ENCODE results near the gene SETD1B.
"Not testable (repeated sequence)": the region's sequence is repeated elsewhere in the genome, so short reads cannot be mapped to it uniquely, and the experiment has no call there.

Gene SETD1B

DNA sequence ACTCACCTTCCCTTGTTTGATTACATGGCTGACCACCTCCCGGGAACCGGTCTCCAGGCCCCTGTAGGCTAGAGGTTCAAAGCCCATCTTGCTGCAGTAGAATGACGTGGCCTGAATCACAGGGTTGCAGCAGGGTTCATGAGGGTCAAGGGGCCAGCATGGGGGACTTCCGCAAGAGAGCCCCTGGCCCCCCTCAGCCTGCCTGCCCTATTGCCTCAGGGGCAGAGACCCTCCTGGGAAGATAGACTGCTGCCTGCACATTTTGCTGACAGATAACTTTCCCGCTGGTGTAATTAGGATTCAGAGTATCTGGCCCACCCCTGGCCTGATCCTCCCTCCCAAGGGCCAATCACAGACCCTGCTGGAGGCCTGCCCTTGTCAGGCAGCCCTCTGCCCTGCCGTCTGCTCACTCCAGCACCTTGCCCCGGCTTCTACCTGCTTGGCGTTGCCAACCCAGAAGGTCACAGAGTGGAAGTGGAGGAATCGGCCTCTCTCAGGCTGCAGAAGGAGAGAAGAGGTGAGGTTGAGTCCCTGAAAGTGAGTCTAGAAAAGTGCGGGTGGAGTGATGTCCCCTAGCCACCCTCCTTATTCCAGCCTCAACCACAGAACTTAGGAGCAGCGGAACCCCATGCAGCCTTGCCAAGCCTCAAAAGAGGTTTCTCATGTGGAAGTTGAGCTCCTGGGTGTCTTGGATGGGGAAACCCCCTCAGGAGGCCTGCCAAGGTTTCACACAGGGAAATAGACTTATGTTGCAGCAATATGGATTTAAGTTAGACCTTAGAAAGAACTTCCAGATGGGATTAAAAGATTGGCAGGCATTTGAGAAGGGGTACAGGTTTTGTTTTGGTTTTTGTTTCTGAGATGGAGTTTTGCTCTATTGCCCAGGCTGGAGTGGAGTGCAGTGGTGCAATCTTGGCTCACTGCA lies 53.8 kb downstream of the SETD1B start:
- no peak for DNase-seq

- DNase-seq: no peak
Measured at GRCh38 chr12:121858318-121858661, 54.5 kb downstream of the SETD1B start.

DNA sequence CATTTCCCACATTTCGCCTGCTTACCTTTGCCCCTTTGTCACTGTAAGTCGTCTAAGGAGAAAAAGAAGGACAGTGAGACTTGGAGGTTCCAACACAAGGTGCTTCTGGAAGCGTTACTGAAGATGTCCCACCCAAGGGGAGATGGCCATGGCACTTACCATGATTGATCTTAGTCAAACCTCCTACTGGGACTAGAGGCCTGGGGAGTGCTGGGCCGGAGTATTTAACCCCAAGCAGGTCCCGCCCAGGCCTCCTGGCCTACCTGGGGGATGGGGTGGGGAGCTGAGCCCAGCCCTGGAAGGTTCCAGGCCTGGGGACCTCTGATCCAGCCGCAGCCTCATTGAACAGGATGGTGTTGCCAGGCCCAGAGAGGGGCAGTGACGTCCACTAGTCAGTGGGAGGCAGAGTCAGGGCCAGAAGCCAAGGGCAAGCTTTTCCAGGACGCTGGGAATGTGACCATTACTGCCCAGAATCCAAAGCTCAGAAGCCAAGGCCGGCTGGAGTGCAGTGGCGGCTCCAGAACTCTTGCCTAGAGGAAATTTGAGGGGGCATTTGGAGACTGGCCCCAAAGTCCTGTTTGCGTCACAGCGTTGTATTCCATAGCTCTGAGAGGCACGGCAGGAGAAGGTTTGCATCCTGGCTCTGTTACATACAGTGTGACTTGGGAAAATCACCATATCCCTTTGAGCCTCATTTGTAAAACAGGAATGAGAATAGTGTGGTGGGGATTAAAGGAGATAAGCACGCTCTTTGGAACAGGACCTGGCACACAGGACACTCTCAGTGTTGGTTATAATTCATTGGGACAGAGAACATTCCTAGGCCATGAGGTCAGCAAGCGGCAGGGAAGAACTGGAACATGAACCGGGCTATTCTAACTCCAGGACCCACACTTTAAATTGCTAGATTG lies 55.1 kb downstream of the SETD1B start, which contains the start of gene HPD:
Gene HPD, minus strand, starts transcription at position 198 of the 911 bp plus-strand sequence. Its CDS starts 36 bp downstream, at position 162.
- DNase-seq: peak; percentile 24

DNA sequence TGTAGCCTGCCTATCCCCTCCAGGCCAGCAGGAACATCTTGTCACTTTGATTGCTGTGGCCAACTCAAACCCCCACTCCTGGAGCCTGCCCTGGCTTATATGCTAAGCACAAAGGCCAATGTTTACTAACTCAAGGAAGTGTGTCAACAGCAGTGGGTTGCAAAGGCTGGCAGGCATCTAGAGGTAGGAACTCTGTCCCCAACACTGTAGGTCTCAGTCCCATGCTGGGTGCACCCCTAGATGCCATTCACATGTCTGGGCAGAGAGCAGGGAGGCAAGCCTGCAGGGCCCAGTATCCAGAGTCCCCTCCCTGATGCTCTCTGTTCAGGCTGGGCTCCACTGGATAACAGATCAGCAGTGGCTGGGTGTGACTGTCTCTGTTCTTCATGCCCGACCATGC lies 56.4 kb downstream of the SETD1B start:
- DNase-seq: no peak

DNA sequence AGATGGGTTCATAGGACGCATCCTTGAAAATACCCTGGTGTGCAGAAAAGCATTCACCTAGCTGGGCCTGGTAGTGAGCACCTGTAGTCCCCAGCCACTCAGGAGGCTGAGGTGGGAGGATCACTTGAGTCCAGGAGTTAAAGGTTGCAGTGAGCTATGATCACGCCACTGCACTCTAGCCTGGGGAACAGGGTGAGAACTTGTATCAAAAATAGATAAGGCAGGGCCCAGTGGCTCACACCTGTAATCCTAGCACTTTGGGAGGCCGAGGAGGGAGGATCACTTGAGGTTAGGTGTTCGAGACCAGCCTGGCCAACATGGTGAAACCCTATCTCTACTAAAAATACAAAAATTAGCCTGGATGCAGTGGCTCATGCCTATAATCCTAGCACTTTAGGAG lies 56.9 kb downstream of the SETD1B start:
- DNase-seq: not testable (repeated sequence)

DNA sequence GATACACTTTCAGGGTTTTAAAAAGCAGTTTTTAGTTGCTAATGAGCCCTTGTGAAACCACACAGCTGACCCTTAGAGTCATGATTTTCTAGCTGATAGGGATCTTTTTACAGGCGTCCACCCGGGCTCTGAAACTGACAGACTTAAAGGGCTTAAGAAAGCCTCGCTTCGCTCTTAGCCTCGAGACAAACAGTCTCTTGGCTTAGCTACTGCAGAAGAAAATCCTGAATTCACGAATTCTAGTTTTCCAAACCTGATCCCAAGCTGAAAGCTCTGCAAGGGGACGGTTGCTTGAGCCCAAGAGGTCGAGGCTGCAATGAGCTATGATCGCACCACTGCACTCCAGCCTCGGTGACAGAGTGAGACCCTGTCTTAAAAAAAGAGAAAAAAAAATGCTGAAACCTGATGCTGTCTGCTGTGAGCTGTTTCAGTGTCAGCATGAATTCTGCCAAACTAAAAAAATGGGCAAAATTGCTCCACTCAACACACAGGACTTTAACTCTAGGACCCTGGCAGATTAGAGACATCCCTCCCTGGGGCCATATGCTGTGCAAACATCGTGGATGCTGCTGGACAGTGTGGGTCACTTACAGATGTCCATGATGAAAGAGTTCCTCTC lies 57.9 kb downstream of the SETD1B start:
- DNase-seq: peak; percentile 60

GRCh38 chr12:121866331-121866730 lies 62.5 kb downstream of the SETD1B start:
- no peak for DNase-seq

- not testable (repeated sequence) for DNase-seq
Measured at GRCh38 chr12:121869229-121869628, 65.4 kb downstream of the SETD1B start.

- no peak for DNase-seq
Measured at GRCh38 chr12:121871467-121871866, 67.7 kb downstream of the SETD1B start.

DNA sequence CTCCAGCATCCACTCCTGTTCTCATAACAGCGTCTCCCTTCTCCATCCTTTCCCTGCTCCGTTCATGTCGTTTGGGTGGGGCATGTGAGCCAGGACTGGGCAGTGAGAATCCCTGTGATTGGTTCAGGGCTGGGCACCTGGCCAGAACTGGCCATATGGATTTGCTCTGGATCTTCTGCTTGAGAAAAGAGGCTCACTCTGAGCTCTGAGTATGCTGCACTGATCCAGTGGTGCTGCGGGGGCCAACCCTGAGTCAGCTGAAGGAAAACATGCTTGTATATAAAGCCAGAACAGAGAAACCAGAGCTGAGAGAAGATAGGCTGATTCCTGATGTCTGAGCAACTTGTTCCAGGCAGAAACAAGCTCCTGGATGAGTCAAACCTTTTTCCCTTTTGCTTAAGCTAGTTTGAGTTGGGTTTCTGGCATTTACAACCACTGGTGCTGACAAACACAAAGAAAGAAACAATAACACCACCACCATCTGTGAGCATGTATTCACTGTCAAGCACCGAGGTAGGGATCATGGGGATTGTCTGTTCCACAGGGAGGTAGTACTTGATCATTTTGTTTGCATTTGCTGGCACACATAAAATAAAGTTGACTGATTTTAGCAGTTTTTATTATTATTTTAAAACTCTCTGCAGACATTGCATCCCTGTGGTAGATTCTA lies 68.9 kb downstream of the SETD1B start:
- no peak for DNase-seq

DNA sequence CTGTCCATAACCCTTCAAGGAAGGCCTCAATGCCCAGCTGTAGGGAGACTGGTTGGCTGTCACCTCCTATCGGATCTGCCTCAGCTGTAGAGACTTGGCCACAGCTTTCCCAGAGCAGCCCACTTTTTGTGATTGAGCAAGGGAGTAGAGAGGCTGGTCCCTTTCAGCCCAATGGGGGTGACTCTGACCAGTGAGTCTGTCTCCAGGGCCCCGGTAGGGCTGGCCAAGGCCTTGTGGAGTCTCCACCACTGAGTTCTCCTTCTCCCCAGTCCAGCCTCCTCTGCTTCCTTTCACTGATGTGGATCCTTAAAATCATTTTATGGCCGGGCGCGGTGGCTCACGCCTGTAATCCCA lies 69.4 kb downstream of the SETD1B start:
- DNase-seq: no peak

GRCh38 chr12:121874071-121874470 lies 70.3 kb downstream of the SETD1B start:
- no peak for DNase-seq

DNA sequence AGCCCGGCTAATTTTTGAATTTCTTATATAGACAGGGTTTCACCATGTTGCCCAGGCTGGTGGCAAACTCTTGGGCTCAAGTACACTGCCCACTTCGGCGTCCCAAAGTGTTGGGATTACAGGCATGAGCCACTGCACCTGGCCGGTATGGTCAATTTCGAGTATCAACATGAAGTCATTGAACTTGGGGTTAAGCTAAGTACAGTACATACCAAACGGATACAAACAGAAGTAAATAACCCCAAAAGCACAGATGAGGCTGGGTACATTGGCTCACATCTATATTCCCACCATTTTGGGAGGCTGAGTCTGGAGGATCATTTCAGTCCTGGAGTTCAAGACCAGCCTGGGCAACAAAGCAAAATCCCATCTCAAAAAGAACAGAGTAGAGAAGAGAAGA lies 71.8 kb downstream of the SETD1B start:
- no peak for DNase-seq

GRCh38 chr12:121876080-121876447 lies 72.3 kb downstream of the SETD1B start:
- not testable (repeated sequence) for DNase-seq

Data from right kidney (tissue), 1 donor.